Lower leg skin (tissue), 3 donors: ENCODE measurements around the gene INTS3.

ENCODE experiments used
- POLR2A ChIP-seq, 2 donors: fragments of 450-650 bp; IDR thresholded peaks; one replicate each; pipeline ENCODE4 v1.6.1; 2016 to 2017; ENCODE audit warnings: antibody characterized with exemption in 2 of 2, mild to moderate bottlenecking in 1 of 2, moderate library complexity in 1 of 2
- TF ChIP-seq, protein P1 (sequence below), 3 donors: fragments of 450-650 bp; IDR thresholded peaks; one replicate each; pipeline ENCODE4 v1.5.1; 2016; ENCODE audit warnings: antibody characterized with exemption in 3 of 3, mild to moderate bottlenecking in 3 of 3, moderate library complexity in 2 of 3

DNA sequence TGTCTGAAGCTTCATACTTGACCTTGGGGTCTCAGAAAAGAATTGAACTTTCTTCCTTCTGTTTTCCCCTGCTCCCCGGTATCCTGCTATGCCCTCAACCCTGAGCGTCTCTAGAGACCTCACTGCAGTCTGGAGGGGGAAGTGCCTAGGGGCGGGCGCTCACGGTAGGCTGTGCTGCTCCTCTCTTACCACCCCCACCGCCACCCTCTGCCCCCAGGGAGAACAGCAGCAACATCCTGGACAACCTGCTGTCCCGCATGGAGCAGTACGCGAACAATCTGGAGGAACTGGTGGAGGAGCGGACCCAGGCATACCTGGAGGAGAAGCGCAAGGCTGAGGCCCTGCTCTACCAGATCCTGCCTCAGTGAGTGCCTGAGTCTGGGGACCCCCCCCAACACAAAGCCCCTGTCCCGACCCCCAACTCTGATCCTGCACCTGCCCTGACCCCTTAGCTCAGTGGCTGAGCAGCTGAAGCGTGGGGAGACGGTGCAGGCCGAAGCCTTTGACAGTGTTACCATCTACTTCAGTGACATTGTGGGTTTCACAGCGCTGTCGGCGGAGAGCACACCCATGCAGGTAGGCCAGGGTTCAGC, 39.0 kb upstream of the INTS3 start:
- TF ChIP-seq, protein P1, sequence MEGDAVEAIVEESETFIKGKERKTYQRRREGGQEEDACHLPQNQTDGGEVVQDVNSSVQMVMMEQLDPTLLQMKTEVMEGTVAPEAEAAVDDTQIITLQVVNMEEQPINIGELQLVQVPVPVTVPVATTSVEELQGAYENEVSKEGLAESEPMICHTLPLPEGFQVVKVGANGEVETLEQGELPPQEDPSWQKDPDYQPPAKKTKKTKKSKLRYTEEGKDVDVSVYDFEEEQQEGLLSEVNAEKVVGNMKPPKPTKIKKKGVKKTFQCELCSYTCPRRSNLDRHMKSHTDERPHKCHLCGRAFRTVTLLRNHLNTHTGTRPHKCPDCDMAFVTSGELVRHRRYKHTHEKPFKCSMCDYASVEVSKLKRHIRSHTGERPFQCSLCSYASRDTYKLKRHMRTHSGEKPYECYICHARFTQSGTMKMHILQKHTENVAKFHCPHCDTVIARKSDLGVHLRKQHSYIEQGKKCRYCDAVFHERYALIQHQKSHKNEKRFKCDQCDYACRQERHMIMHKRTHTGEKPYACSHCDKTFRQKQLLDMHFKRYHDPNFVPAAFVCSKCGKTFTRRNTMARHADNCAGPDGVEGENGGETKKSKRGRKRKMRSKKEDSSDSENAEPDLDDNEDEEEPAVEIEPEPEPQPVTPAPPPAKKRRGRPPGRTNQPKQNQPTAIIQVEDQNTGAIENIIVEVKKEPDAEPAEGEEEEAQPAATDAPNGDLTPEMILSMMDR (IDR thresholded peaks at IDR 0.05): no peak
- no peak for TF ChIP-seq POLR2A (IDR thresholded peaks at IDR 0.05)
